Glomerular visceral epithelial cell (primary cell): Measurements from ENCODE around the gene TTC3.

Source experiments
- DNase-seq: peaks from one replicate; pipeline ENCODE4 v3.0.0-alpha.2; 2016; ENCODE audit errors: extremely low spot score

The TTC3 gene

DNA sequence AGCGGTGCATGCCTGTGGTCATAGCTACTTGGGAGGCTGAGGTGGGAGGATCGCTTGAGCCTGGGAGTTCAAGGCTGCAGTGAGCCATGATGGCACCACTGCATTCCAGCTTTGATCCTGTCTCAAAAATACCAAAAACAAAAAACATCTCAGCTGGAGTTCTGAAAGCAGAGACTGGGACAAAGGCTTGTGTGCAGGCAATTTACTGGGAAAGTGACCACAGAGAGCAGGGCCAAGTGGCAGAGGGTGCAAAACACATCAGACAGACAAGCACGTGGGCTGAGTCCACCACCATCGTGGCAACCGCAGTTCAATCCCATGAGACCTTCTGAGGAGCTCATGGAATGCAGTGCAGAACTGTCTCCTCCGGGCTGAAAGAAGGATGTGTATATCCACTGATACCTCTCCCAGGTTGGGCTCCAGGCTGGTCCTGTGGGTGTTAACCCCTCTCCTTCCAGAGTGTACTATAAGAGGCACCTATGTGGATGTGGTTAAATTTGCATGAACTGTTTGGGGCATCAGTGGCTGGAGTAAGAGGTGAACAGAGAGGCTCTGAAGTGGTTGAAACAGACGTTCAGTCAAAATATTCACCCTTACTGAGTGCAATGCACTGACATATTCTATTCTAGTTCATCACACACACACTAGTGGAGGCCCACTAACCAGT, 11.0 kb upstream of the TTC3 start:
- no peak for DNase-seq

DNA sequence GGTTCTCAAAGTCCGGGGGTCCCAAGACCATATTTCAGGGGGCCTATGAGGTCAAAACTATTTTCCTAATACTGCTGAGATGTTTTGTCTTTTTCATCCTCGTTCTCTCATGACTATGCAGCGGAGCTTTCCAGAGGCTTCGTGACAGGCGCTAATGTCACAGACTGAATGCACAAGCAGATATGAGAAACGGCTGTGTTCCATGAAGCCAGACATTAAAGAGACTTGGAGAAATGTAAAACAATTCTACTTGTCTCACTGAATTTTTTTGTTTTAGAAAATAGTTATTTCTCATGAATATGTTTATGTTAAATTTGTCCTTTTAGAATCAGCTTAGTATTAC, 10.5 kb upstream of the TTC3 start:
- DNase-seq, result no peak

DNA sequence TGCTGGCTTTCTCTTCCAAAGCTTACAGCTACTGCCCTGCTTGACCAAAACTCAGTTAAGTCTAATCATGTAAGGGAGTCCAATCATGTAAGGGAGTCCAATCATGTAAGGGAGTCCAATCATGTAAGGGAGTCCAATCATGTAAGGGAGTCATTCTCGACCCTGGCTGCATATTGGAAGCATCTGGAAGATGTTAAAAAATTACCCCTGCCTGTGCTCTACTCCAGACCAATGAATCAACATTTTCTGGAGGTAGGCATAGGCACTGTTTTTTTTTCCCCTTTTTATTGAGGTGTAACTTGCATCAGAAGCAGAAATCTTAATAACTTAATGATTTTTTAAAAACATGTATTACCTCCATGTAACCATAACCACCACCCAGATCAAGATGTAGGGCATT, 9.6 kb upstream of the TTC3 start:
- DNase-seq, result no peak

DNA sequence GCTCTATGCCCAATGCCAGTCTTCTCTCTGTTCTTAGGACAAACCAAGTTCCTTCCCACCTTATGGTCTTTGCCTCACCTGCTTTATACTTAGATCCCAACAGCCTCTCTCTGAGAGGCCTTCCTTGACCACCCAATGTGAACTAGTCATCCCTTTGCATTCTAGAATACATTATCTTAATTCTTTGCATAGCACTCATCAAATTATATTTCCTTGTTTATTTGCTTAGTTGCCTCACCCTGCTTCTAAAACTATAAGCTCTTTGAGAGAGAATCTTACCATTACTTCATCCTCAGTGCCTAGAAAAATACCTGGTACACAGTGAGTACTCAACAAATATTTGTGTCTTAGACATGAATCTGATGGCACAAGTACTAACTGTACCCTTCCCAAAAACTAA, 8.2 kb upstream of the TTC3 start:
- no peak for DNase-seq

DNA sequence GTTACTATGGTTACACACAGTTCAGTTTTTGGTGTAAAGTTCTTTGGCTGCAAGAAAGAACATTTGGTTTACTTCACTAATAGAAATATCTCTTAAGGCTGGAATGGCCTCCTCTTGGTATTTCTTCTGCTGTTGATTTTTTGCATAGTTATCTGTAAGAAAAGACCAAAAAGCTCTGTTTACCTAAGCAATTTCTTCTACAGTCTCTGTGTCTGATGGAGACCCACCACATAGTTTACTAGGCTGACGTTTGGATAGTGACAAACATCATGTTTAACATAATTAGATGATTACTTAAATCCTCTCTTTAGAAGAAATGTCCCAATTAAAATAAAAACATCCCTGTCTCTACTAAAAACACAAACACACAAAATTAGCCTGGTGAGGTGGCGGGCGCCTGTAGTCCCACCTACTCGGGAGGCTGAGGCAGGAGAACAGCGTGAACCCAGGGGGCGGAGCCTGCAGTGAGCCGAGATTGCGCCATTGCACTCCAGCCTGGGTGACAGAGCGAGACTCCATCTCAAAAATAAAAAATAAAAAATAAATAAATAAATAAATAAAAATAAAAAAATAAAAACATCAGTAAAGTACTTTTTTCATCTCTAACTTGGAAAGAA, 7.4 kb upstream of the TTC3 start:
- no peak for DNase-seq

DNA sequence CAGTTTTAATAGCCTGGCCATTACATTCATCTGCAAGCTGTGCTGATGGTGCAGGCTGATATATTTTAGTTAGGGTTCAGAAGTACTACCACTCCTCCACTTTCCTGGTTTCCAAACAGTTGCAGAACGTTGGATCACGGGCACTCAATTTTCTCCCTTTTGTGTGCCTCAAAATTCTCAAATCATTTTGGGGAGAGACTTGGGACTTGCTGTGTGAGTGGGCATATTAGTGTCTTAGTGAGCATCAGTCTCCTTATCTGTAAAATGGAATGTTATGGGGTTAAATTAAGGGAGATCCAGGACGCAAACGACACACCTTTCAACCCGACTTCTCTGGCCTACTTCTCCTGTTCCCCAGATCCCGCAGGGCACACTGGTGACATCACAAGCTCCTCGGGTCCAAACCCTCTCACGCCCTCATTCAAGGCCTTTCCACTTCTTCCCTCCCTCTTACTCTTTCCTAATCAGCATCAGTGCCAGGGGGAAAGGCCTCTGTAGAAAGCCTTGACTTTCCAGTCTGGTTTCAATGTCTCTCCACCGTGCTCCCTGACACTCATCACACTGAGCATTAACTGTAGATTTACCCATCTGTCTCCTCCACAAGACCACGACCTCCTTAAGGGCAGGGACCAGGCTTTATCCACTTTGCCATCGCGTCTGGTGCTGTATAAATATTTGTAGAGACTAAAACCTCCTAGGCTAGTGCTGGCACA, 1.3 kb upstream of the TTC3 start:
- DNase-seq, result peak; percentile 37

DNA sequence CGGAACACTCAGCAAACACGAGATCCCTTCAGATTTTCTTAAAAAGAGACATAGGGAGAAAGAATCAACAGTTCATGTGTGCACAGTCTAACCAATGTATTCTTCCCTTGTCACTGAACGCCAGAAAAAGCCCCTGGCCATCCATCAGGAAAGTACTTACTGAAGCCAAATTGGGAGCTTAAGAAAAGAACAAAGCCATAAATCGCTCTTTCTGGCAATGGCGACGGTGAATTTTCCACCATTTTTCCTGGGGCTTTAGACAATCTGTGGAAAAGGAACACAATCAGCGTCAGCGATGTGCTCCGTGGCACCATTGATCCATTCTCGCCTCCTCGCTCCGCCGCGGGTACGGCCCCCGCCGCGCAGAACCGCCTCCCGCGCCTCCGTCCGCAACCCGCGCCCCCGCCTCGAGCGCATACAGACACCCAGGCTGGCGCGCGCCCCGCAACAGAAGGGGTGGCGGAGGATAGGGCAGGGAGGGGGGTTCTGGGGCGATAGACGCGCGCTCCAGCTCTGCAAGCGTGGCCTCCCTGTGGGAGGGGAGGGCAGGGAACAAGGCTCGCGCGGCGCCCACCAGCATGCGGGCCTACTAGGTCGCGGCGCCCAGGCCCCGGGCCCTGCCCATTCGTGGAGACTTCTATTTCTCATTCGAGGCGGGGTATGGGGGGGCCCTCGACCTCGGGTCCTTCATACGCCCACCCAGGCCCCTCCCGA, 623 bp upstream of the TTC3 start:
- DNase-seq, result peak; percentile 76

DNA sequence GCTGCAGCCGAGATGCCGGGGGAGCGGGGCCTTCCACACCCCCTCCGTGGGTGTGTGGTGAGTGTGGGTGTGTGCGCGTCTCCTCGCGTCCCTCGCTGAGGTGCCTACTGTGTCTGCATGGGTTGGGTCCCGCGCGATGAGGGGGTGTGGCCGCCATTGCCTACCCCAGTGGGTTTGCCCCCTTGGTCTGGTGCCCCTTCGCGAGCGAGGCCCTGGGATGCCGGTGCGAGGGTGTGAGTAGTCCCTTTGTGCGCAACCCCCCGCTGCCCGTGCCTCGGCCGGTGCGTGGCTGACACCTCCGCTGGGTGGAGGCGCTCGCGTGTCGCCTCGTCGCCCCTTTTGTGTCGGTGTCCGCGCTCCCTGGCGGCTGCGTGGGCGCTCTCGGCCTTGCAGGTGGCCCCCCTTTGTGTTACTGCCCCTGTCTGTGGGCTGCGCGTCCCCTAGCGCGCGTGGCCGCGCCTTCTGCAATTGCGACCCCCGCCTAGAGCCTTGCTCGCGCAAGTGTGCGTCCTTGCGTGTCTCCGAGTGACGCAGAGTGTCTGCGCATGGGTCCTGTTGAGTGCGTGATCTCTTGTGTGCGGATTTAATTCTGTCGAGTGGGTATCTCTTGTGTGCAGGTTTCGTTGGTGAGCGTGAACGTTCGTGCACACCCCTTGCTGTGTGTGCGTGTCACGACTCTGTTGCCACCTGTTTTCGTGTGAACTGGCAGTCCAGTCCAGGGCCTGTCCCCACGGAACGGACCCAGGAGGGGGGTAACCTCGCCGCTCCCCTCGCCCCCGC, 553 bp downstream of the TTC3 start:
- DNase-seq, result peak; percentile 49

DNA sequence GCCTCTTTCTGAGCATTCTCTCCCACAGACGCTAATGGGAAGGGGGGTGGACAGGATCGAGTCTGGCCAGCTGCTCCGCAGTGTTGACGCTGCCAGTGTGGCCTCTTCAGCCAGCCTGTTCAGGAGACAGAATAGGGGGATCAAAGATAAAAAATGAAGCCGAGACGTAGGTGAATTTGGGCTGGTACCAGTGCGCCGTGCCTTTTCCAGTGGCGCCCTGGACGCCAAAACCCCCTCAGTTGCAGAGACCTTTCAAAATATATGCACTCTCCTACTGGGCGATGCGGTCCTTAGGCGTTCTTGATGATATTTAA, 1.1 kb downstream of the TTC3 start:
- peak; percentile 20 for DNase-seq

DNA sequence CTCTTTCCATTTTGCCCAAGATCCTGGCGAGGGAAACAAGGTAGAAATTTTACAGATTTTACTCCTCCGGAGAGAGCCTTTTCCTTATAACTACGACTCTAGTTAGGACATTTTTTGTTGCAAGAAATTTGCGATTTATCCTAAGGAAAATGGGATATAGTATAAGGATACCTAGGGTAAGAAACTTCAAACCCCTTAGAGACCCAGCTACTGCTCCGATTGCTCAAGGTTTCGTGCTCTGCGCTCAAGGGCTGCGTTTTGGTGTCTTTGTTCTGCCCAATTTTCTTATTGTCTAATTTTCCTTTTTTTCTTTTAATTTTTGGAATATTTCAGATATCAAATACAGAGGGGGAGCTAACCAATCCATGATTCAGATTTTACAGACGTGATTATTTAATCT, 1.5 kb downstream of the TTC3 start:
- DNase-seq, result no peak

DNA sequence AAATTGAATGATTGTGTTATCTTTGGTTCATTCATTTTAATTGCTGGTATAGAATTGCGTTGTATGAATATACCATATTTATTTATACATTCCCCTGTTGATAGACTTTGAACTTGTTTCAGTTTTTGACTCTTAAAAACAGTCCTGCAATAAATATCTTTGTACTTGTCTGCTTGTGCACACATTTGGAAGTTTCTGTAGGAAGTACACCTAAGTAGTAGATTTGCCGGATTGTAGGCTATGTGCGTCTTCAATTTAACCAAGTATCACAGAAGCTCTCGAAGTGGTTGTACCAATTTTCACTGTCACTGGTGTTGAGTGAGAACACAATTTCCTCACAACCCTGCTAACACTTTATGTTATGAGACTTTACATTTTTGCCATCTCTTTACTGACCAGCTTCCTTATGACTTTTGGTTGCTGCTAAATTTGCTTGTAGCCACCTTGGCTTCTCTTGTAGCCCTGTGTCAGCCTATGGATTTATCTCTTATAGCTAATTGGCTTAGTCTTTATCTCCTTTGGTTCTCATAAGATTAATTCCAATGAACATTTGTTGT, 2.2 kb downstream of the TTC3 start:
- DNase-seq, result no peak

DNA sequence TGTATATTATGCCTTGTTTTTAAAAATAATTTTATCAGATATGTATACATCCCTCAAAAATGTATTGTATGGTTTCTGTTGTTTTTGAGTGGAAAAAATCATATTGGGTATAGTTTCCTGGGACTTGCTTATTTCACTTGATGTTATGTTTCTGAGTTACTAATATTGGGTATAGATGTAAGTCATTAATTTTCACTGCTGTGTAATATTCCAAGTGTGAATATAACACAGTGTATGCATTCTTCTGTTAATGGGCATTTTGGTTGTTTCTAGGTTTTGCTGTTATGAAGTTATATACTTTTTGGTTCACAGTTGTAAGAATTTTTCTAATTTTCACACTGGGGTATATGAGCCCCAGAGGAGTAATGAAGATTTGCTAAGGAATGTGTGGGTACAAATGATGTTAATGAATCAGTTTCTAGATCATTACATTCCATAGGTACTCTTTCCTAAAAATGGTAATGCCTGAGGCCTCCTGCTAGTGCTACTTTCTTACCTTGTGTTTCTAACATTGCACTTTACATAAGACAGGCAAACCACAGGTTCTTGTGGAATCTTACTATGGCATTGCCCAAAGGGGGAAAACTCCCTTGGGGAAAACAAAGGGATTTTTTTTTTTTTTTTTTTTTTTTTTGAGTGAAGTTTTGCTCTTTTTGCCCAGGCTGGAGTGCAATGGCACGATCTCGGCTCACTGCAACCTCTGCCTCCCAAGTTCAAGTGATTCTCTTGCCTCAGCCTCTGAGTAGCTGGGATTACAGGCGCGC, 3.2 kb downstream of the TTC3 start:
- no peak for DNase-seq

DNA sequence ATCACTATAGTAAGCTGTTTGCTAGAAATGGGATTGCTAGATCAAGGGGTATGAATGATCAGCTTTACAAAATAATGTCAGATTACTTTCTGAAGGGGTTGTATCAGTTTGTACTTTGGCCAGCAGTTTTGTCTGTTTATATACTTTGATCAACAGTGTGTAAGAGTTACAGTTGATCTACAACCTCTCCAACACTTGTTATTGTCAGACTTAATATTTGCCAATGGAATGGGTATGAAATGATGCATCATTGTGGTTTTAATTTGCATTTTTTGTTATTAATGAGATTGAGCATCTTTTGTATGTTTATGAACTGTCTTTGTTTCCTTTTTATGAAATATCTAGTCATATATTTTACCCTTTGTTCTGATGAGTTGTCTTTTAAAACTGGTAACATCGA, 4.3 kb downstream of the TTC3 start:
- DNase-seq, result no peak

DNA sequence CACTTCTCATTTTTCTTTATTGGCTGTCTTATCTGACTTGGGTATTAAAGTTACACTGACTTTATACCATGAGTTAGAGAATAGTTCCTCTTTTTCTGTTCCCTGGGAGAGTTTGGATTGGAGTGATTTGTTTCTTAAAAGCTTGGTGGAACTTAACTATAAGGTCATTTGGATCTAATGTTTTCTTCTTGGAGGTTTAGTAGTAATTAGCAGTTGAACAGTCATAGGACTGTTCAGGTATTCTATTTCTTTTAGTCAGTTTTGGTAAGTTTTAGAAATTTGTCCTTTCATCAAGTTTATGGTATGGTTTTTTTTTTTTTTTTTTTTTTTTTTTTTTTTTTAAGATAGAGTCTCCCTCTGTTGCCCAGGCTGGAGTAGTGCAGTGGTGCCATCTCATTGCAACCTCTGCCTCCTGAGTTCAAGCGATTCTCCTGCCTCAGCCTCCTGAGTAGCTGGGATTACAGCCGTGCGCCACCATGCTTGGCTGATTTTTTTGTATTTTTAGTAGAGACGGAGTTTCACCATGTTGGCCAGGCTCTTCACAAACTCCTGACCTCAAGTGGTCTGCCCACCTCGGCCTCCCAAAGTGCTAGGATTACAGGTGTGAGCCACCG, 6.3 kb downstream of the TTC3 start:
- no peak for DNase-seq

DNA sequence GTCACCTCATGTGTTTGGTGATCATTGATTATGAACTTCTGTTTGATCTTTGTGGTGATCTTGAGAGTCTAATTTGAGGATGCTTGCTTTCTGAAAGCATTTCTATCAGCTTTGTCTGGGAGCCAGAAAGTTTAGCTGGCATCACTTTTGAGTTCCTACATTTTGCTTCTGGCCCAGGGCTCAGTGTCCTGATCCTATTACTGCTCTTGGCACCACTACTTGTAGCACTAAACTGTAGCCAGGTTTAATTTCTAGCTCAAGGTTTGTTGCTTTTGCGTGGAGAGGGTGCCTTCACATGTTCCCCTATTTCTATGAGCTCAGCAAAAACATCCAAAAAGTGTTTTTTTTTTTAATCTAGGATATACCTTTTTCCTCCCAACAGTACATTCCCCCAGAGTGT, 9.3 kb downstream of the TTC3 start:
- no peak for DNase-seq

DNA sequence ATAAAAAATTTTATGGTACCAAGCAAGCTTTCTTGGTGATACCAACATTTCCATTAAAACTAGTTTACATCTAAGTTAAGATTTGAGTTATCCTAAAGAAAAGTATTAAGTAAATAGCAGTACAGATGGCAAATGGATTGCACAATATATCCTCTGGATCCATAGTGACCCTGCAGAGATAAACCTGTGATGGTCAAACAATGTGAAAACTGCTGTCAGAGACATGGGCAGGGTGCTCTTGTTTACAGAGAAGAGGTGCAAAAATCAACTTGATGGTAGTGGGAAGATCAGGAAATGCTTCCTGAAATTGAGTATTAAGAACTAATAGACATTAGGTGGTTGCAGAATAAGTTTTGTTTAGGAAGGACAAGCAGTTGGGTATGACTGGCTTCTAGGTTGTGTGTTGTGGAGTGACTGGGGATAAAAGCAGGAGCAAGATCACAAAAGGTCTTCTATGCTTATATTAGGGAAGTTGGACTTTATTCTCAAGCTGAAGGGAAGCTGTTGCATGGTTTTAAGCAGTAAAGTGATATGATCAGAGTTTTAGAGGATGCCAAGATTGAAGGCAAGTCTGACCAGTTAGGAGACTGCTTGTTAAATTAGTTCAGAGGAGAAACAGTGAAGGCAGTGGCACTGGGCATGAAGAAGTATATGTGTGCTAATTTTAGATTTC, 9.9 kb downstream of the TTC3 start:
- no peak for DNase-seq

DNA sequence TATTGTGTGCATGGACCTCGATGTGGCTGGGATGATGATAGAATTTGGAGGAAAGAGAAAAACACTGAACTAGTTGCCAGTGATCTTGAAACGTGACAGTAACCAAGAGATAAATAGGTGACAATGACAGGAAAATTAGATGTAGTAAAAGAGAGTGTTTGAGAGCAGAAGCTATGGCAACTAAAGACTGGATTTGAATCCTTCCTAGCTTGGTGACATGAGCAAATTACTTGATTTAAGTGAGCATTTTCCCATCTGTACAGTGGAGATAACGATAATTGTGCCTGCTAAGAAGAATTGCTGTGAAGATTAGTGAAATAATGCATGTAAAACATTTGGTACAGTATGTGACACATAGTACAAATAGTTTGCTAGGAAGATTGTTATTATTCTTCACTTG, 12.7 kb downstream of the TTC3 start:
- DNase-seq, result no peak

DNA sequence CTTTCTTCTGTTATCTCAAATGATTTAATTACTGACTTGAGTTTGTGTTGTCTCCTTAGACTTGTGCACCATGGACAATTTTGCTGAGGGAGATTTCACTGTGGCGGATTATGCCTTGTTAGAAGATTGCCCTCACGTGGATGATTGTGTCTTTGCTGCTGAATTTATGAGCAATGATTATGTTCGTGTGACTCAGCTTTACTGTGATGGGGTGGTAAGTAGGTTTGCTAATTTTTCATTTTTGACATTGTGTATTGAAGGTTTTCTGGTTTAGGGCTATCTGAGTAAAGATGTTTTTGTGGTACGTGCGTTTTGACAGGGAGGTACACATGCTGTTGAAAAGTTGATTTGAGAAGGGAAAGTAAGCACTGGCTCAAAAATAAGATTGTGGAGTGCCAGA, 14.1 kb downstream of the TTC3 start:
- DNase-seq, result peak; percentile 18

DNA sequence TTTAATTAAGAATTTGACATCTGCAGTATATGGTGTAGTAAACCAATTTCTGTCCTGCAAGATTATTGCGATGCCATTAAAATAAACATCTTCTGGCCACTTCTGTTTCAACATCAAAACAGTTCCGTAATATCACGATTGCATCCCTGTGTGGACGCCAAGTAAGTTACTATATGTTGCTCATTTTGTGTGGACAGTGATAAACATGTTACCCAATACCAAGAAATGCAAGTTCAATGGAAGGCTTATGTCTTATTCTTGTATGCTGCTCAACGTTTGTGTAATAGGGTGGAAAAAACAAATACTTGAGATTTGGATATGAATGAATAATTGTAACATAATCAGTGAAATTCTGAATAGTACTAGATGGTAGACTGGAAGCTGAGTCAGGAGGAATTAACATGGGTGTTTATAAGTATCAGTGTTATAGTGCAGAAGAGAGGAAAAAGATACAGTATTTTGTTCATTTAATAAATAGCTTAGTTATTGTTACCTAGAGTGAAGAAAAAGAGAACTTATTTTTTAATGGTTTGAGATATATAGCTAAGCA, 15.2 kb downstream of the TTC3 start:
- DNase-seq, result no peak

DNA sequence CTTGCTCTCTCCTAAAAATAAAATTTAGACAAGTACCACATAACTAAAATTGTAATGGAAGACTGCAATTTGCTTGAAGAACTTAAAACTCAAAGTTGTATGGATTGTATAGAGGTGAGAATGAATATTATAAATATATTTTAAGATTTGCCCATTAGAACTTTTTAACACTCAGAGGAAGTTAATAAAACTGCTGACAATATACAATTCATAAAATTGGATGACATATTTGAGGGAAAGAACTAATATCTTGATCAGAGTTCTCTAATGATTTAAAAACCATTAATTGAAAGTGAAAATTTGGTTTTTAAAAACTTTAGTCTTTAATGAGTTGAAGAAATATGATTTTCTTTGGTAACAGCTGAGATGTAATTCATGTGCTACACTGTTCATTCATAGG, 20.9 kb downstream of the TTC3 start:
- DNase-seq, result no peak
